MM.1S (cell line): ENCODE measurements around the gene USP40.

ENCODE experiments used
- EZH2 ChIP-seq: fragments of 300-600 bp; sonication (generic); optimal IDR thresholded peaks from 2 replicates; pipeline ENCODE3; 2017; ENCODE audit warnings: low read depth, mild to moderate bottlenecking, antibody characterized with exemption, low read length, mixed read lengths
- EZH2phosphoT487 ChIP-seq: fragments of 300-600 bp; sonication (generic); IDR thresholded peaks from 2 replicates; pipeline ENCODE4 v1.6.1; 2018; ENCODE audit warnings: antibody characterized with exemption, low read length
- TF ChIP-seq, protein P1 (sequence below): fragments of 300-600 bp; sonication (generic); IDR thresholded peaks from 2 replicates; pipeline ENCODE4 v1.5.1; 2016; ENCODE audit warnings: antibody characterized with exemption, low read length, mixed read lengths

DNA sequence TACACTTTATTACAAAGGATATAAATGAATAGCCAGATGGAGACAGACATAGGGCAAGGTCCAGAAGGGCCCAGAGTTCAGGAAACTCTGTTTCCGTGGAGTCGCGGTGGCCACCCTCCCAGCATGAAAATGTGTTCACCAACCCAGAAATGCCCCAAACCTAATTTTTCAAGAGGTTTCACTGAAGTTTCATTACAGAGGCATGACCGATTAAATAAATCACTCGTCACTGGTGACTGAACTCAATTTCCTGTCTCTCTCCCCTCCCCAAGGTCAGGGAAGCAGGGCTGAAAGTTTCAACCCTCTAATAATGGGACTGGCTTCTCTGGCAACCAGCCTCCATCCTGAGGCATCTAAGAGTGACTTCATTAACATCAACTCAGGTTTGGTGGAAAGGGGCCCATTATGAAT lies 22.4 kb downstream of the USP40 start:
- TF ChIP-seq, protein P1, sequence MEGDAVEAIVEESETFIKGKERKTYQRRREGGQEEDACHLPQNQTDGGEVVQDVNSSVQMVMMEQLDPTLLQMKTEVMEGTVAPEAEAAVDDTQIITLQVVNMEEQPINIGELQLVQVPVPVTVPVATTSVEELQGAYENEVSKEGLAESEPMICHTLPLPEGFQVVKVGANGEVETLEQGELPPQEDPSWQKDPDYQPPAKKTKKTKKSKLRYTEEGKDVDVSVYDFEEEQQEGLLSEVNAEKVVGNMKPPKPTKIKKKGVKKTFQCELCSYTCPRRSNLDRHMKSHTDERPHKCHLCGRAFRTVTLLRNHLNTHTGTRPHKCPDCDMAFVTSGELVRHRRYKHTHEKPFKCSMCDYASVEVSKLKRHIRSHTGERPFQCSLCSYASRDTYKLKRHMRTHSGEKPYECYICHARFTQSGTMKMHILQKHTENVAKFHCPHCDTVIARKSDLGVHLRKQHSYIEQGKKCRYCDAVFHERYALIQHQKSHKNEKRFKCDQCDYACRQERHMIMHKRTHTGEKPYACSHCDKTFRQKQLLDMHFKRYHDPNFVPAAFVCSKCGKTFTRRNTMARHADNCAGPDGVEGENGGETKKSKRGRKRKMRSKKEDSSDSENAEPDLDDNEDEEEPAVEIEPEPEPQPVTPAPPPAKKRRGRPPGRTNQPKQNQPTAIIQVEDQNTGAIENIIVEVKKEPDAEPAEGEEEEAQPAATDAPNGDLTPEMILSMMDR: no peak
- TF ChIP-seq EZH2: no peak
- TF ChIP-seq EZH2phosphoT487: no peak
